ENCODE data around the gene PRKCA.
"Not testable (repeated sequence)": the region's sequence is repeated elsewhere in the genome, so short reads cannot be mapped to it uniquely, and the experiment has no call there.

PRKCA gene

DNA sequence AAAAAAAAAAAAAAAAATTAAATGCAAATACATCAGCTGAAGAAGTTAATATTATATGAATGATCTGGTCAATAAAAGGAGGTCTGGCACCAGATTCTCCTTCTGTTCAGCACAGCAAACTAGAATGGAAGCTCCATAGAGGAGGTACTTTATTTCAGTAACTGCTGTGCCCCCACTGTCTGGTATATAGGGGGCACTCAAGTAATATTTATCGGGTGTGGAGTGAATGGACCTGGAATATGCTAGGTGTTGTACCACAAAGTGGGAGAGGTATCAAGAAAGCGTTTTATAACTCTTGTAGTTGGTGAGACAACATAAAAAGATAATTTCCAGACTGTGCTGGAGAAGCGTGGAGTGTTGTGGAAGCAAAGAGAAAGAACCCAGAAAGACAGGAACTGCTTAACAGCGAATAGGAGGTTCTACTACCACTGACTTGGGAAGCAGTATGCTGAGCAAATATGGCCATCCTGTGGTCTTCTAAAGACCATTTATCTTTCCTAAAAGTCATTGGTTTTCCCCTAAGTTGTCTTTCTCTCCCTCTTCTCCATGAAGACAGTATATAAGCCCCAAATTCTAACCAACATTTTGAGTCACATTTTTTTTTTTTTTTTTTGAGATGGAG is 12.2 kb upstream of the PRKCA start:
- TF ChIP-seq, protein P1, sequence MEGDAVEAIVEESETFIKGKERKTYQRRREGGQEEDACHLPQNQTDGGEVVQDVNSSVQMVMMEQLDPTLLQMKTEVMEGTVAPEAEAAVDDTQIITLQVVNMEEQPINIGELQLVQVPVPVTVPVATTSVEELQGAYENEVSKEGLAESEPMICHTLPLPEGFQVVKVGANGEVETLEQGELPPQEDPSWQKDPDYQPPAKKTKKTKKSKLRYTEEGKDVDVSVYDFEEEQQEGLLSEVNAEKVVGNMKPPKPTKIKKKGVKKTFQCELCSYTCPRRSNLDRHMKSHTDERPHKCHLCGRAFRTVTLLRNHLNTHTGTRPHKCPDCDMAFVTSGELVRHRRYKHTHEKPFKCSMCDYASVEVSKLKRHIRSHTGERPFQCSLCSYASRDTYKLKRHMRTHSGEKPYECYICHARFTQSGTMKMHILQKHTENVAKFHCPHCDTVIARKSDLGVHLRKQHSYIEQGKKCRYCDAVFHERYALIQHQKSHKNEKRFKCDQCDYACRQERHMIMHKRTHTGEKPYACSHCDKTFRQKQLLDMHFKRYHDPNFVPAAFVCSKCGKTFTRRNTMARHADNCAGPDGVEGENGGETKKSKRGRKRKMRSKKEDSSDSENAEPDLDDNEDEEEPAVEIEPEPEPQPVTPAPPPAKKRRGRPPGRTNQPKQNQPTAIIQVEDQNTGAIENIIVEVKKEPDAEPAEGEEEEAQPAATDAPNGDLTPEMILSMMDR (IDR thresholded peaks at IDR 0.05) = no peak
- H3K27ac ChIP-seq = no peak overlapping the region
- no peaks in the 10 kb centered on the region for H3K36me3 ChIP-seq
- peaks cover 7% of the 10 kb centered on the region for H3K27me3 ChIP-seq
- H3K4me1 ChIP-seq (ENCODE audit: control insufficient read depth in 1 of 2, insufficient read depth in 1 of 2, low read depth in 1 of 2, low read length in 1 of 2) = no peaks in the 10 kb centered on the region
- no peak overlapping the region for H3K4me3 ChIP-seq (ENCODE audit: low read depth in 1 of 2, low read length in 1 of 2)
- H3K9me3 ChIP-seq = no peaks in the 10 kb centered on the region

DNA sequence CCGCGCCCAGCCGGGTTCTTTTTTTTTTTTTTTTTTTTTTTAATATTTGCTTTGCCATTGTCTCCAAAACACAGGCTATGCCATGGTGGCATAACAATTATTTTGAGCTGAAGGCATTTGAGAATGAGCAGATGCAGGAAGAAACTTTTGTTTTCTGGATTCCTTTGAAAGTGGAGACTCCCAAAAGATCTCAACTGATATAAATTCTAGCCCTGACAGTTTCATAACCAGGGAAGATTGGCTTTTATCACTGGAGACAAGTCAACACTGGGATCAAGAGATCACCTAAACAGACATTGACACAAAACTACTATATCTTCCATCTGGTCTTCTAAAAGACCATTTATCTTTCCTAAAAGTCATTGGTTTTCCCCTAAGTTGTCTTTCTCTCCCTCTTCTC is 10.1 kb upstream of the PRKCA start:
- Histone ChIP-seq H3K4me1 (ENCODE audit: control insufficient read depth in 1 of 2, insufficient read depth in 1 of 2, low read depth in 1 of 2, low read length in 1 of 2) (no peaks in the 10 kb centered on the region), H3K27ac (no peak overlapping the region), H3K9me3 (no peaks in the 10 kb centered on the region), H3K4me3 (ENCODE audit: low read depth in 1 of 2, low read length in 1 of 2) (no peak overlapping the region), H3K27me3 (peaks cover 1% of the 10 kb centered on the region), H3K36me3 (no peaks in the 10 kb centered on the region)
- TF ChIP-seq, protein P1 (IDR thresholded peaks at IDR 0.05) = no peak

DNA sequence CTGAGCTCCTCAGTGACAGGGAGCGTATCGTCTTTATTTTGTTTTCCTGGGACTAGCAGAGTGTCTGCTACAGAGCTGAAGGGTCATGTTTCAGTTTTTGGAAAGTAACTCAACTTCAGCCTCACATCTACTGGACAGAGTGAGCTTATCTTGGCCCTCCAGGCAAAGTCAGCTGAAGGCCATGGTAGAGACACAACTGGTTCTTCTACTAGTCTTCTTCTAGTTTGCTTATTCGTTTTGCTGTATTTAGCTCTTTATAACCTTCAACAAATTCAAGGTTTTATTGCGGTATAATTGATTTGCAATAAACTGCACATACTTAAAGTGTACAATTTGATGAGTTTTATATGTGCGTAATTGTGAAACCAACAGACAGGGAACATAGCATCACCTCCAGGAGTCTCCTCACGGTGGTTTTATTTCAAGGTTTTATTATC is 6.1 kb upstream of the PRKCA start:
- H3K27me3 ChIP-seq = peaks cover 41% of the 10 kb centered on the region
- H3K4me3 ChIP-seq (ENCODE audit: low read depth in 1 of 2, low read length in 1 of 2) = no peak overlapping the region
- no peaks in the 10 kb centered on the region for H3K9me3 ChIP-seq
- no peaks in the 10 kb centered on the region for H3K36me3 ChIP-seq
- TF ChIP-seq, protein P1 (IDR thresholded peaks at IDR 0.05) = no peak
- no peaks in the 10 kb centered on the region for H3K4me1 ChIP-seq (ENCODE audit: control insufficient read depth in 1 of 2, insufficient read depth in 1 of 2, low read depth in 1 of 2, low read length in 1 of 2)
- H3K27ac ChIP-seq = no peak overlapping the region

GRCh38 chr17:66297443-66297842 is 5.0 kb upstream of the PRKCA start:
- H3K27ac ChIP-seq; H3K36me3 ChIP-seq; H3K4me1 ChIP-seq (ENCODE audit: control insufficient read depth in 1 of 2, insufficient read depth in 1 of 2, low read depth in 1 of 2, low read length in 1 of 2); H3K9me3 ChIP-seq; H3K4me3 ChIP-seq (ENCODE audit: low read depth in 1 of 2, low read length in 1 of 2): not testable (repeated sequence)
- peaks cover 50% of the 10 kb centered on the region for H3K27me3 ChIP-seq

GRCh38 chr17:66299711-66300110 is 2.7 kb upstream of the PRKCA start:
- Histone ChIP-seq H3K27me3 (peaks cover 72% of the 10 kb centered on the region), H3K9me3 (no peaks in the 10 kb centered on the region), H3K27ac (no peak overlapping the region), H3K4me3 (ENCODE audit: low read depth in 1 of 2, low read length in 1 of 2) (no peak overlapping the region), H3K36me3 (no peaks in the 10 kb centered on the region), H3K4me1 (ENCODE audit: control insufficient read depth in 1 of 2, insufficient read depth in 1 of 2, low read depth in 1 of 2, low read length in 1 of 2) (peaks cover 13 to 14% of the 10 kb centered on the region in 2 experiments)
- TF ChIP-seq, protein P1 (IDR thresholded peaks at IDR 0.05) = no peak

- H3K9me3 ChIP-seq = no peaks in the 10 kb centered on the region
- peaks cover 75% of the 10 kb centered on the region for H3K27me3 ChIP-seq
- peaks cover 13 to 14% of the 10 kb centered on the region in 2 experiments for H3K4me1 ChIP-seq (ENCODE audit: control insufficient read depth in 1 of 2, insufficient read depth in 1 of 2, low read depth in 1 of 2, low read length in 1 of 2)
- no peaks in the 10 kb centered on the region for H3K36me3 ChIP-seq
- no peak overlapping the region for H3K27ac ChIP-seq
- H3K4me3 ChIP-seq (ENCODE audit: low read depth in 1 of 2, low read length in 1 of 2) = no peak overlapping the region
- TF ChIP-seq, protein P1 (IDR thresholded peaks at IDR 0.05) = no peak
Observed at GRCh38 chr17:66300956-66301355, 1.5 kb upstream of the PRKCA start.

All from neutrophil (primary cell).